Suppressor macrophage treated with lipopolysaccharide for 4 hours (primary cell): ENCODE results near the gene PRSS2.
"Not testable (repeated sequence)": the region's sequence is repeated elsewhere in the genome, so short reads cannot be mapped to it uniquely, and the experiment has no call there.

ENCODE experiments used
- DNase-seq: peaks from one replicate; pipeline ENCODE4 v3.0.0-alpha.2; 2020

Gene PRSS2

GRCh38 chr7:142760071-142760642 lies 10.6 kb upstream of the PRSS2 start:
- DNase-seq, result no peak

- DNase-seq, result not testable (repeated sequence)
Observed at GRCh38 chr7:142761606-142762005, 9.2 kb upstream of the PRSS2 start.

GRCh38 chr7:142762104-142762503 lies 8.7 kb upstream of the PRSS2 start:
- no peak for DNase-seq

GRCh38 chr7:142767451-142767850 lies 3.3 kb upstream of the PRSS2 start:
- no peak for DNase-seq

- no peak for DNase-seq
Observed at GRCh38 chr7:142767861-142768260, 2.9 kb upstream of the PRSS2 start.

- DNase-seq, result not testable (repeated sequence)
Observed at GRCh38 chr7:142768885-142769284, 1.9 kb upstream of the PRSS2 start.

- DNase-seq, result no peak
Observed at GRCh38 chr7:142771353-142771723, 568 bp downstream of the PRSS2 start.

- no peak for DNase-seq
Observed at GRCh38 chr7:142772051-142772450, 1.3 kb downstream of the PRSS2 start.

GRCh38 chr7:142772673-142773072 lies 1.9 kb downstream of the PRSS2 start:
- DNase-seq, result no peak

GRCh38 chr7:142773230-142773629 lies 2.5 kb downstream of the PRSS2 start:
- DNase-seq, result no peak

GRCh38 chr7:142773937-142774744 lies 3.4 kb downstream of the PRSS2 start:
- no peak for DNase-seq

GRCh38 chr7:142774826-142775225 lies 4.1 kb downstream of the PRSS2 start:
- no peak for DNase-seq

GRCh38 chr7:142775351-142776115 lies 4.8 kb downstream of the PRSS2 start:
- not testable (repeated sequence) for DNase-seq

- DNase-seq, result no peak
Observed at GRCh38 chr7:142776206-142776844, 5.6 kb downstream of the PRSS2 start.

- not testable (repeated sequence) for DNase-seq
Observed at GRCh38 chr7:142776845-142777225, 6.1 kb downstream of the PRSS2 start.

- no peak for DNase-seq
Observed at GRCh38 chr7:142777318-142777717, 6.5 kb downstream of the PRSS2 start.

- peak; percentile 88 for DNase-seq
Observed at GRCh38 chr7:142782922-142783900, 12.4 kb downstream of the PRSS2 start.

GRCh38 chr7:142784096-142784495 lies 13.3 kb downstream of the PRSS2 start:
- no peak for DNase-seq

- DNase-seq, result no peak
Observed at GRCh38 chr7:142784716-142785115, 13.9 kb downstream of the PRSS2 start.

GRCh38 chr7:142785841-142786250 lies 15.1 kb downstream of the PRSS2 start:
- DNase-seq, result no peak

GRCh38 chr7:142787034-142787768 lies 16.4 kb downstream of the PRSS2 start:
- DNase-seq, result no peak
